HG03460 (cell line): ENCODE results near the gene CDH23.
A peak's percentile ranks its signal among the peaks of the same experiment; 100 is the strongest.

ENCODE experiments used
- ATAC-seq: cut with Tn5 transposase; IDR thresholded peaks from one replicate; pipeline ENCODE4 v1.9.1; 2021; ENCODE audit not compliant: unreplicated experiment

Gene CDH23

DNA sequence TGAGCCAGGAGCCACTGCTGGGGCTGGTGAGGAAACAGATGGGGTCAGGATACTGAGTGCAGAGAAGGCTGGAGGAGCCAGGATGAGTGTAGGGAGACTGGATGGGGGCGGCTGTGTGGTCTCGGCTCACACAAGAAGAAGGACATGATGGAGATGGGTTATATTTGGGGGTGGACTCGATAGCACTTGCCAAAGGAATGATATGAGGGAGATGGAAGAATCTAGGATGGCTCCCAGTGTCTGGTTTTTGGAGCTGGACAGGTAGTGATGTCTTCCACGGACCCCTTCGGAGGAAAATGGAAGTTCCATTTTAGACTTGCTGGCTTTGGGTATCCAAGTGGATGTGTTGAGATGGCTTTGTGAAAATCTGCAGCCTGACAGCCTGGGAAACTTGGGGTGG, 83.9 kb downstream of the CDH23 start:
- no peak for ATAC-seq

DNA sequence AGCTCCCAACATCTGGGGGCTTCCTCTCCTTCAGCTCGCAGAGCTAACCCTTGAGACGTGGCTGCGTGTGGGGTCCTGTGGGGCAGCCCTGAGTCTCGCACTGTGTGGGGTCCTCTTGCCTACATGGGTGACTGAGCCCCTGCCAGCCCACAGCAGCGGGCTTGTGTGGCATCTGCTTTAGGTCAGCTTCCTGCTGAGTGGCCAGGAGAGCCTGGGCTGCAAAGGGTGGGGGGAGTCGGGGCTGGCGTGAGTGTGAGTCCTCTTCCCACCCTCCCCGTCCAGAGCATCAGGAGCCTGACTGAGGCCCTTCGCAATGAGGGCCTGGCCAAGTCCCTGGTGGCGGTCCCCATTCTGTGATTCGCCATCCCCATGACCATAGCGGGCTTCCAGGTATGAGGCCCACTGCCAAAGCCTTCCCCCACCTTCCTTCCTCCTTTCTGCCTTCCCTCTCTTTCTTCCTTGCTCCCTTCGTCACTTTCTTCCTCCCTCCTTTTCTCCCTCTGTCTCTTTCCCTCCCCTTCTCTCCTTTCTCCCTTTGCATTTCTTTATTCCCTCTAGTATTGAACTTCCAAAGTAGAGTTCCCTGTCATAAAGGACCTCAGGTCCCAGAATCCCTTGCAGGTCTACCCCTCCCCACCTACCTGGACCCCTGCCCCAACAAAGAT, 85.2 kb downstream of the CDH23 start:
- no peak for ATAC-seq

DNA sequence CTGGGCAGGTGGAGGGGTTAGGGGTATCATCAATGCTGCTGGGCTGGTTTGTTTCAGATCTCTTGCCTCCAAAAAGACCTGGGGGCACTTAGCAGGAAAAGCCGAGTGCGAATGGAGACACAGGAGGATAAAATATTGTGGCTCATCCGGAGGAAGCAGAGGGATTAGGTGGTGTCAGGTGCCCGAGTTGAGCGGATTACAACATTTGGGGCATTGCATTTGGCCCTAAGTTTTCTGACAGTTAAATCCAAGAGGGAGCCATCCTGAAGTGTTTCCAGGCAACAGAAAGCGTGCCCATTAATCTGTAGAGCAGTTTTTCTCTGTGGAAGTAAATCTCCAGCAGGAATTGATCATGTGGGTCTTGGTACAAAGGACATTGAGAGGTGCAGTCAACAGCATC, 85.9 kb downstream of the CDH23 start:
- ATAC-seq: no peak

DNA sequence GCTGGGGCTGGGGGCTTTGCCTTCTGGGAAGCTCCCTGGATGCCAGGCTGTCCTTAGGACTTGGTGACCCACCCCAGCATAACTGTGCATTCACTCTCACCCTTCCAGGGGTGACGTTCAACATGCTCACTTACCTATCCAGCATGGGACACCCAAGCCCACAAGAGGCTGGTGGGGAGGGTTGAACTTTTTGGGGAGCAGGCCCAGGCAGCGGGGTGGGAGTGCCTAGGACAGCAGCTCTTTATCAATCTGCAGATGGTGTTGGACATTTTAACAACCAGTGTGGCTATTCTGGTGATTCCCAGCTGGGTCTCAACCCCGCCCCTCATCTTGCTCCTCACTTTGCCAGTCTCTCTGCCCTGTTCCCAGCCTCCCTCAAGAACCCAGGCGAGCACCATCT, 86.4 kb downstream of the CDH23 start:
- ATAC-seq: no peak

DNA sequence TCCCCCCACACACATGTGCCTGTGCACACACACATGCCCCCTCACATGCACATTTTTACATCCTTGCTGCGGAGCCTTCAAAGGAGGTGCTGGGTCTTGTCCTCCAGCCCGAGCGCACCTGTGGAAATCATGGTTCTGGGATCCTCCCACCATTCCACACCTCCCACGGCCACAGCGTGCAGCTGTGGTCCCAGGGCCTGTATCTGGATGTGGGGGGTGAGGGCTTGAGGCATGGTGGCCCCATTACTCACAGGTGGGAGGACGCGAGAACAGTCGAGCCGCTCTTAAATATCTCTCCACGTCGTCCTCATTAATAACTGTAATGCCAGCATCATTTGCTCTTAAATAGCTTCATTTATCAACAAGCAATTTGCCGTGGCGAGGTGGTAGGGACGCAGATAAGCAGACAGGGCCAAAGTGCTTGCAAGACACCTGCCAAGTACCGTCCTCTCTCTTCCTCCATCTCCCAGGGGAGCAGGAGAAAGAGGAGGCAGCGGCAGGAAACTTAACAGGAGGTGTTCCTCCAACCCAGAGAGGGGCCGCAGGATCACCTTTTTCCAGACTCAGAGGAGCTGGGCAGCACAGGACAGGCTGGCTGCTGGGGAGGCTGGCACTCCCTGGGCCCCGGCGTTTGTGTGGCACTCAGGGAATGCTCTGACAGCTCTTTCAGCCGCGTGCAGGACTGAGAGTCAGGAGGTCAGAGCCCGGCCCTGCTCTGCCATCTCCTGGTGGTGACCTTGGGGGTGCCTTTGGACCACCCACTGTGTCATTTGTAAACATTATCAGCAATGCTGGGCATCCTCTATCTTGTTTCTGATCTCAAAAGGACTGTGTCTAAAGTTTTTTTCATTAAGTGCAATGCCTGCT, 87.4 kb downstream of the CDH23 start:
- no peak for ATAC-seq

DNA sequence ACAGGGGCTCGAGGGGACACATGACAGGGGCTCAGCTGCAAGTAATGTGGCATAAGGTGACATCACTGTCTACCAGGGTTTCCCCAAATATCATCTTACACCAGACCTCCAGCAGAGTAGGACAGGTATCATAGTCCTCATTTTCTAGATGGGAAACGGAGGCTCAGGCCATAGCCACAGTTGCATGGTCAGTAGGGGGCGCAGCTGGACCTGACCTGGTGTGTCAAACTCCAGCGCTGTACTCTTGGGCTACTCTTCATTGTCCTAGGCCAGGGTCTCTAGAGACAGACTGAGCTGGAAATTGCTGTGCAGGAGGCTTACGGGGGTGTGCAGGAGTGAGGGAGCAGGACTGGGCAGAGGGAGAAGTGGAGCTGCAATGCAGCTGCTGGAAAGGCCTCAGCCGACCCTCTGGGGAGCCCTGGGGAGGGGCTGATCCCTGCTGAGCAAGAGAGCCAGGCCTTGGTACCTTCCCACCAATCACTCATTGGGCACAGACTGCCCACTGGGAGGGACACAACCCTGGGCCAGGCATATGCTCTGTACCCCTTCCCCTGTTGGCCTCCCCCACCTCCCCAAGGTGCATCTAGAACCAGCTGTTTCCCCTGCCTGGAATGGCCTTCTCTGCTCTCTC, 89.9 kb downstream of the CDH23 start:
- no peak for ATAC-seq

DNA sequence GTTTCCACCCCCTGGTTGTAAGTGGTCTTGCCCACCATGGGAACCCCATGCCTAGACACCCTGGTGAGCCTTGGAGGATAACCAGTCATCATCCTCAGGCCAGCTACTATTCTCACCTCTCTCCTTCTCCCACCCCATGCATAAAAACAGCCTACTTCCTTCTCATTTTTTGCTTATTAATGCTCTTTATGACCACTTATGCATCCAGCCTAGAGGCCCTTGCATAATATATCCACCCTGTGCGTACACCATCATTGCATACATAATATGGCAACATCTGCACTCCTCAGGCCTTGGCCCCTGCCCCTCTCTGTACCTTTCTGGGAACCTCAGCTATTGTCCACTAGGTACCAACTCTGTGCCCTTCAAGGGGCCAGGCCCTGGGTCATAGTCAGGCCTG, 91.0 kb downstream of the CDH23 start:
- ATAC-seq: no peak

DNA sequence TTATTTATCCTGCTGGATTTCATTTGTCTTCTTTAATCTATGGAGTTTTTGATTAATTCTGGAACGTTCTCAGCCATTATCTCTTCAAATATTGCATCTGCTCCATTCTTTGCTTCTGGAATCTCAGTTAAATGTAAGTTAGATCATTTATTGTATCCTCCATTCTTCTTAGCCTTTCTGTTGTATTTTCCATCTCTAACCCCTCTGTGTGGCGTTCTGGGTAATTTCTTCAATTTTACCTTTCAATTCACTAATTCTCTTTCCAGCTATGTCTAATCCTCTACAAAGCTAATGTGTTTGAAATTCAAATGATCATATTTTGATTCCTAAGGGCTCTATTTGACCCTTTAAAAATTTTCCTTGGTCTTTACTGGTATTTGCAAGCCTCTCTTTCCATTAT, 92.4 kb downstream of the CDH23 start:
- no peak for ATAC-seq

DNA sequence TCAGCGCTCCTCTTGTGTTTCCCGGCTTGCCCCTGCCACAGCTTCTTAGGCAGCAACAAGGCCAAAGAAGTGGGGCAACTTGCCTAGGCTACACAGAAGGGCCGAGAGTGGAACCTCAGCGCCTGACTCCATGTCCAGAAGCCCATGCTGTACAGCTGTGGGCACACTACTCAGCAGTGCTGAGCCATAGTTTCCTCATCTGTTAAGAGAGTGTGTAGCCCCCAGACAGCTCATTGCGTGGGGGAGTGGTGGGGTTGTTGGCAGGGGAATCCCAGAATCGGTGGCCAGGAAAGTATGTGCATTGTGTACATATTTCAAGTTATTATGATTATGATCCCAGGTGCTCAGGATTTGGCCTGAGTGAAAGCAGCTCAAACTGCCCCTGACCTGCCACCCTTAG, 96.2 kb downstream of the CDH23 start:
- ATAC-seq: no peak

DNA sequence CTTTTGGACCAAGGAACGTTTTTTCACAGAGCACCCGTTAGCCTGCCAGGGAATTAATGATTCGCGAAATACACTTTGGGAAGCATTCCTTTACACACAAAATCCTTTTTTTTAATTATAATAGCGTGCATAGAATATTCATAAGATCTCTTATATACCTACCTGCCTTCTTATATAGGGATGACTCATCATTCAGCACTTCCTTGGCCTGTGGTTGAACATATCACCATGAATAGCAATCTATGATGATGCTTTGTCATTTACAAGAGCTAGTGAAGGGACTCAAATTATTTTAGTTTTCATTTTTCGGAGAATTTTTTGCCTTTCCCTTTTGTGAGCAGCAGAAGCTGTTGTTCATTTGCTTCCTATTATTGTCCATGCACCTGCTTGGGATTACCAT, 97.0 kb downstream of the CDH23 start:
- ATAC-seq: no peak

DNA sequence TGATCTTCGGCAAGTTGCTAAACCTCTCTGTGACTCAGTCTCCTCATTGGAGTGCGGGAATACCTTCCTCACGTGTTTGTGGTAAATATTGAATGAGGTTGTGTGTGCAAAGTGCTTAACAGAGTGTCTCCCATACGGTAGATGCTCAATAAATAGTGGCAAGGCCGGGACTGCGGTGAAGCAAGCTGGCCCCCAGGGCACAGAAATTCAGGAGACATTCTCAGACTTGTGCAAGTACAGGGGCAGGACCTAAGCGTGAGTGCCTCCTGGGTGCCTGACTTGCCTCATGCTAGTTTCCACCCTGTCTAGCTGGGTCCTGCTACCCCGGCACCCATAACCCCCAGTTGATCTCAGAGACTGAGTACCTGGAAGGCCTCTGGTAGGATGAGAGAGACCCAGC, 97.8 kb downstream of the CDH23 start:
- no peak for ATAC-seq

DNA sequence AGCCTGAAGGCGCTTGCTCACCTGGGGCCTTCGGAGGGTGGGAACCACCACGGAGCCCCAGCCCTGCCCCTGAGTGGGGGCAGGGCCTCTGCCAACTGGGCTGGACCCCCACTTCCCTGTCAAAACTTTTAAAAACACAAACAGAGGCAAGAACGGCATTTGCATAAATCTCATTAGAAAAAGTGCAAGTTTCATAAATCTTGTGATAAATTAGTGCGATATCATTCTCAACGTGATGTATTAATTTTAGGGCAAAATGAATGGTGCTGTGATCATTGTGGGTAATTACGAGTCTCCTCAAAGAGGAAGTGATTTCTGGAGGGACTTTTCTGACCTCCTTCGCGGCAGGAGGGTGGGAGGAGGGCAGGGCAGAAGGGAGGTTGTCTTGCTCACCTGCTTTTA, 98.3 kb downstream of the CDH23 start:
- peak; percentile 68 for ATAC-seq

DNA sequence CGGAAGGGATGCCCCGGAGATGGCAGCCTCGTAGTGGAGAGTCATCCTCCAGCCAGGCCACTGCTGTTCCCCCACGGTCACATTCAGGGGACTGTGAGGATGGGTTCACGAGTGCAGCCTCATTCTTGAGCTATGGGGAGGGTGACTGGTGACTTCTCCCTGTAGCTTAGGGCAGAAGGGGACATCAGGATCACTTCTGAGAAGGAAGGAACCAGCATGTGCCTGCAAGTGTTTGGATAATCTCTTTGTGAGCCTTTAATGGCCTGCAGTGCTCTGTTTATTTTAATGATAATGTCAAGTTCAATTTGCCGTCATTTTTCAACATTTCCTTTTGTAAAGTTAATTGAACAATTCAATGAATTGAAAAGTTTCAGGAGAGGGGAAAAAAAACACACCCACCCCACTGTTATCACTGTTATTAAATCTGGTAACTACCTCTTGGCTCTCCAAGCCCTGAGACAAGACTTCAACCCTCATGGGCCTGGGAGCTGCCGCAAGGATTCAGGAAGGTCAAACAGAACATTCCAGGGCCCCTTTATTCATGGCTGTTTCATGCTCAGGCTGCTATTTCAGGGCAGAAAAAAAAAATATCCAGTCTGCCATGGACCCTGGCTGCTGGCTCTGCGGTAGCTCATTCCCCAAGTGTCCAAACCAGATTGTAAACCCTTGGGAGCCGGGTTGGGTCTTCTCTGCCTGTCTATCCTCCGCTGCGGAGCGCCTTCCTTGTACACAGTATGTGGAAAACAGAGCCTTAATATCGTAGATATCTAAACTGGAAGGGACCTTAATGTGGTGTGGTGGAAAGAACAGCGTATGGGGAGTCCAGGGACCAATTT, 100.4 kb downstream of the CDH23 start:
- ATAC-seq: no peak

DNA sequence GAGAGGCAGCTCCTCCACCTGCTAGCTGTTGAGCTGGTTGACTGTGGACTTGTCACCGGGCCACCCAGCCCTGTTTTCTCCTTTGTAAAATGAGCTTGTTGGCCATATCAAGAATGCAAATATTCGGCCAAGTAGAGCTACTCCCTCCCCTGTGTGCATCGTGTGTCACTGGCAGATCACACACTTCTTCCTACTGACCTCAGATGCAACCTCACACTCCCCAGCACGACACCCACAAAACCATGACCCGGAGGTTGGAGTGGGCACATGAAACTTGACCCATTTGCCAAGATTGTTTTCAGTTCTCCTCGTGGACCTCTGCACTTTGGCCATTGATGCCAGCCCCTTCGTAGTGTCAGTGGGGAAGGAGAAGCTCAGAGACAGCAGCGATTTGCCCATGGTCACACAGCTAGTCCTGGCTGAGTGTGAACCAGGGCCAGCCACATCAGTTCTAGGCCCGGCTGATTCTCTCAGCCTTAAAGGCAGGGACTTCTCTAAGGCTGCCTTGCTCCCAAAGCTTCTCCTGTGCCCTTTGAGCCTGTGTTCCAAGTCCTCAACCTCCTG, 101.1 kb downstream of the CDH23 start:
- no peak for ATAC-seq

DNA sequence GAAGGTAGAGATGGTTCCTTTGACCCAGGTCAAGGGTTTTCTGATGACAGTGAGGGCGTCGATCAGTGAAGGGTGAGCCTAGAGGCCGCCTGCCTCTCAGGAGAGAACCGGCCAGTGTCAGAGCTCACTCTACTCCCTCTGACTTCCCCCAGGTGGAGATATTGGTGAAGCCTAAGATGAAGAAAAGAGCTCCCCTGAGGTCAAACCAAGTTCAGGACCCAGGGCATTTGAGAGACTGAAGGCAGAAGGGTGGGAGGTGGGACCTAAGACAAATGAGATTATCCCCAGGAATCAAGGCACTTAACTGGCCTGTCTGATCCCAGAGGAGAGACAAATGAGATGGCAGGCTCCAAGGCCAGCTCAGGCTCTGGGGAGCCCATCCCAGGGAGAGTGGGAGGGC, 104.7 kb downstream of the CDH23 start:
- ATAC-seq: no peak

DNA sequence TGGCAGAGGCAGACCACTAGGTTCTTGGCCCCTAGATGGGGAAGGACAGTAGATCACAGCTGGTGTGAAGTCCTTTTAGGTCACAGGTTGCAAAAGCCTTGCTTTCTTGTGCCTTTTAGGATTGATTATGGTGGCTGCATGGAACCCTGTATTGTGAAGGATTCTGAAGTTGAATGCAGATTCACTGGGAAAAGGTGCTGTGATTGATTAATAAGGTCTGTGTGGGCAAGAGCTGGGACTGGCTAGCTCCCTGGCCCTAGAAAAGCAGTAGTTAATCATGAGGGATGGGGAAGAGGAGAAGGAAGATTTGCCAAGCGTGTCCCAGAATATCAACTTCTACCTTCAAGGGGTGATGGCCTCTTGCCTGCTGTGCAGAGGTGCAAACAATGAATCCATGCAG, 105.5 kb downstream of the CDH23 start:
- ATAC-seq: no peak

DNA sequence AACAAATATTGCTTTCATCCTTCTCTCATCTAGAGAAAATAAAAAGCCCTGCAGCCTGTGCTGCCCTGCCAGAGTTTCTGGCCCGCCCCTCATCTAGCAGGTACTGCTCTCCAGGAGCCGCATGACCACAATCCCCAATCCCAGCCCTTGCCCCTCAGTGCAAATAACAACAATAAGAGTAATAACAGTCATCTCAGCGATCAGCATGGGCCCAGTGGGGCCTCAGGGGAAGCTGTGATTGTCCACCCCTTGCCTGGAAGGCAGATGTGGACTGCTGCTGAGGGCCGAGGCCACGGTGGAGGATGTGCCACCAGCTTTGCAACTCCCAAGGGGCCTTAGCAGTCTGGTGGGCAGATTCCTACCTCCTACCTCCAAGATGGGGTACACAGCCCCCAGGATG, 106.1 kb downstream of the CDH23 start:
- no peak for ATAC-seq

DNA sequence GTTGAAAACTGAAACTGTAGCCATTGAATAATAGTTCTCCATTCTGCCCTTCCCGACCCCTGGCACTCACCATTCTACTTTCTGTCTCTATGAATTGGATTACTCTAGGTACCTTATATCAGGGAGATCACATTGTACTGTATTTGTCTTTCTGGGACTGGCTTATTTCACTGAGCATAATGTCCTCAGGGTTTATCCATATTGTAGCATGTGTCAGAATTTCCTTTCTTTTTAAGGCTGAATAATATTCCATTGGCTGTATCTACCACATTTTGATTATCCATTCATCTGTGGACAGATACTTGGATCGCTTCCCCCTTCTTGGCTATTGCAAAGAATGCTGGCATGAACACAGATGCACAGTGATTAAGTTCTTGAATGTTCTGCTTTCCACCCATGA, 107.4 kb downstream of the CDH23 start:
- ATAC-seq: no peak

DNA sequence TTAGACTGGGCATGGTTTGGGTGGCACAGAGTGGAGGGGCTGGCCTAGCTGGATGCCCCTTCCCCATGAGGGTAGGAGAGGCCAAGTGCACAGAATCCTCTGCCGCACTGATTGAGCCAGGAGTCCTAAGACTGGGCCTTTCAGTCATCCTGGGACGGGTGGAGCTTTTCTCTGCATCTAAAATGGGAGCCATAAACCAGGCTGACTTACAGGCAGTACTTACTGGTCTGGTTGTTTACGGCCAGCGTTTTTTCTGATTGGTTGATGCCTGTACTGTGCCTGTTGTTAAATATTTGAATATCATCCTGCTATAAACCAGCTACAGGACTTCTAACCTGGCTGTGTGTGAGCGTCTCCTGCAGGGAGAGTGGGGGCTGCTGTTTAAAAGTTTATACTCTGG, 107.8 kb downstream of the CDH23 start:
- ATAC-seq: no peak

DNA sequence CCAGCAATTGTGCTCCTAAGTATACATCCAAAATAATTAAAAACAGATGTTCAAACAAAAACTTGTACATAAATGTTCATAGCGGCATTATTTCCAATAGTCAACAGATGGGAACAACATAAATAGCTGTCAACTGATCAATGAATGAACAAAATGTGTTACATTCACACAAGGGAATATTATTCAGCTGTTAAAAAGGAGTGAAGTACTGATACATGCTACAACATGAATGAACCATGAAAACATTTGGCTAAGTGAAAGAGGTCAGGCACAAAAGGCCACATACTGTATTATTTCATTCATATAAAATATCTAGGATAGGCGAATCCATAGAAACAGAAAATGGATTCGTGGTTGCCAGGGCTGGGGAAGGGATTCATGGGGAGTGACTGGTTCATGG, 109.1 kb downstream of the CDH23 start:
- no peak for ATAC-seq

DNA sequence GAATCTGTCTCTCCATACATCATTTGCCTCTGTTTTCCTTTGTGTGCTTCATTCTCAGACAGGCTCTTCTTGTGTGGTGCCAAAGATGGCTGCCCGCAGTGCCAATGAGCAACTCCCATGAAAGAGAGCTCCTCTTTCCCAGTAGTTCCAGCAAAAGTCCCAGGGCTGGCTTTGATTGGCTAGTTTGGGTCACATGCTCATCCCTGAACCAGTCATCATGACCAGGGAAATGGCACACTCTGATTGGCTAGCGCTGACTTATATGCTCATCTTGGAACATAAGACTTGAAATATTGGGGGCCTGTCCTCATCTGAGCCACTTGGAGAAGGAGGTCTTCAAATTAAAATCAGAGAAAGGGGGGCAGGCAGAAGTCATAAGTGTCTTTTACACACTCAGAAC, 112.7 kb downstream of the CDH23 start:
- ATAC-seq: no peak
